ENCODE data around the gene IFNGR1. TPM values are rescaled to one million over a fixed set of nuclear protein-coding genes. Genes with fewer than 3 reads are reported as not detected.

The IFNGR1 gene
- total RNA-seq, 1 experiment from 2014 or later: 23.4 TPM

GRCh38 chr6:137175157-137175867, 43.9 kb downstream of the IFNGR1 start:
- no peaks in the 10 kb centered on the region for H3K4me1 ChIP-seq (ENCODE audit: control insufficient read depth, insufficient read depth, low read length)
- no peaks in the 10 kb centered on the region for H3K36me3 ChIP-seq (ENCODE audit: control insufficient read depth, insufficient read depth, low read length)
- in situ Hi-C loops (cut with HindIII; ENCODE audit: low pct_unique_long_range_greater_than_20kb, low sequenced_read_pairs) (no loop called here), intact Hi-C loops (cut with micrococcal nuclease; ENCODE audit: unreplicated experiment) (no loop called here)
- TF ChIP-seq SIN3A (IDR thresholded peaks at IDR 0.05; ENCODE audit: borderline replicate concordance, insufficient read depth, low read depth, low read length) (no peak), CTCF (IDR thresholded peaks at IDR 0.05) (no peak), POLR2AphosphoS5 (IDR thresholded peaks at IDR 0.05; ENCODE audit: low read depth, low read length) (no peak), TCF7L2 (IDR thresholded peaks at IDR 0.05; ENCODE audit: low read depth, low read length) (no peak), REST (IDR thresholded peaks at IDR 0.05; ENCODE audit: insufficient read depth in 1 of 2, low read depth in 2 of 2, low read length in 1 of 2) (no peak)
- BruUV-seq (replicated peaks): no TSS peak
- ChIA-PET CTCF (no interaction called here), POLR2A (no interaction called here)
- DNase-seq (ENCODE audit: low read depth, low spot score) (no peak), ATAC-seq (no peak)
- no peaks in the 10 kb centered on the region for H3K27me3 ChIP-seq (ENCODE audit: control insufficient read depth, insufficient read depth, low read length)
- H3K9me3 ChIP-seq (ENCODE audit: control insufficient read depth, insufficient read depth, low read depth, low read length): no peaks in the 10 kb centered on the region
- H3K4me3 ChIP-seq (ENCODE audit: low read depth in 2 of 2, low read length in 2 of 2): no peak overlapping the region
- no peak overlapping the region for H3K27ac ChIP-seq (ENCODE audit: low read length)

- TF ChIP-seq SIN3A (IDR thresholded peaks at IDR 0.05; ENCODE audit: borderline replicate concordance, insufficient read depth, low read depth, low read length) (no peak), POLR2AphosphoS5 (IDR thresholded peaks at IDR 0.05; ENCODE audit: low read depth, low read length) (no peak), TCF7L2 (IDR thresholded peaks at IDR 0.05; ENCODE audit: low read depth, low read length) (no peak)
- in situ Hi-C loops (cut with HindIII; ENCODE audit: low pct_unique_long_range_greater_than_20kb, low sequenced_read_pairs): no loop called here
- ATAC-seq: no peak
- Histone ChIP-seq H3K9me3 (ENCODE audit: control insufficient read depth, insufficient read depth, low read depth, low read length) (no peaks in the 10 kb centered on the region), H3K4me1 (ENCODE audit: control insufficient read depth, insufficient read depth, low read length) (no peaks in the 10 kb centered on the region), H3K4me3 (ENCODE audit: low read depth in 2 of 2, low read length in 2 of 2) (no peak within 1 kb of the TSS), H3K27me3 (ENCODE audit: control insufficient read depth, insufficient read depth, low read length) (no peaks in the 10 kb centered on the region), H3K36me3 (ENCODE audit: control insufficient read depth, insufficient read depth, low read length) (no peaks in the 10 kb centered on the region), H3K27ac (ENCODE audit: low read length) (no peak within 1 kb of the TSS)
- DNase-seq (ENCODE audit: low read depth, low spot score): no peak
- intact Hi-C loops (cut with micrococcal nuclease; ENCODE audit: unreplicated experiment): no loop called here
- ChIA-PET POLR2A (no interaction called here), CTCF (no interaction called here)
- BruUV-seq (replicated peaks): no TSS peak
Measured at GRCh38 chr6:137173501-137173900, 45.7 kb downstream of the IFNGR1 start, which contains the start of gene IL22RA2. Gene IL22RA2, minus strand, starts transcription at chr6:137173644. Its CDS starts 11,895 bp downstream, at chr6:137161749.
